ENCODE results near the gene ARAP3. TPM values are rescaled to one million over a fixed set of nuclear protein-coding genes. Genes with fewer than 3 reads are reported as not detected.

The ARAP3 gene
- total and polyA plus RNA-seq, 2 donors (not counting 3 experiments of a cell fraction or from before 2014, with no cell fraction given): 60.6 to 136 TPM

GRCh38 chr5:141701360-141702119 is 19.5 kb upstream of the ARAP3 start:
- BruUV-seq (replicated peaks): no TSS peak
- no peaks in the 10 kb centered on the region for H4K20me1 ChIP-seq (replicated peaks; ENCODE audit: control insufficient read depth, extremely low read depth, insufficient read depth, low read length)
- H3K79me2 ChIP-seq (ENCODE audit: control insufficient read depth, insufficient read depth, low read length): no peaks in the 10 kb centered on the region
- H3K9me3 ChIP-seq (replicated peaks; ENCODE audit: control insufficient read depth, insufficient read depth, low read length): no peaks in the 10 kb centered on the region
- no peak overlapping the region for H2AFZ ChIP-seq (ENCODE audit: low read depth, low read length)
- H3K4me3 ChIP-seq (replicated peaks in 1 of 3; ENCODE audit: insufficient read depth in 1 of 3, low read depth in 1 of 3, low read length in 3 of 3): no peak overlapping the region
- DNase-seq (ENCODE audit: low read depth, low spot score) (no peak), FAIRE-seq (no peak)
- H3K27ac ChIP-seq (ENCODE audit: insufficient read depth, low read depth, low read length): no peak overlapping the region
- H3K9ac ChIP-seq (replicated peaks; ENCODE audit: extremely low read depth, insufficient read depth, low read length): no peak overlapping the region
- peak; percentile 16 for TF ChIP-seq EZH2 (IDR thresholded peaks at IDR 0.05; ENCODE audit: borderline replicate concordance, low read depth, low read length, severe bottlenecking)
- no peak for TF ChIP-seq CTCF (IDR thresholded peaks at IDR 0.05; ENCODE audit: extremely low read depth in 1 of 2, insufficient read depth in 1 of 2, low read depth in 1 of 2, low read length in 2 of 2)
- H3K4me2 ChIP-seq (ENCODE audit: insufficient read depth, low read length): peak overlapping the region; percentile 88
- ChIA-PET CTCF (interaction anchor here (0.6 to 7.0 kb wide), 13 partner anchors 9 to 441 kb away, joined by 3 to 184 read pairs (median 4); partner anchors contain the start of genes PCDH1 and PCDH12), POLR2A (no interaction called here)
- intact Hi-C loops (cut with micrococcal nuclease): loop anchor here (1.0 to 2.0 kb wide), 6 partner anchors 9 to 259 kb away; no protein-coding TSS in a partner anchor
- no peaks in the 10 kb centered on the region for H3K9me1 ChIP-seq (replicated peaks; ENCODE audit: control insufficient read depth, extremely low read depth, insufficient read depth, low read length)
- H3K27me3 ChIP-seq (ENCODE audit: control insufficient read depth in 2 of 2, insufficient read depth in 2 of 2, low read length in 2 of 2): peaks cover 19 to 33% of the 10 kb centered on the region in 2 experiments
- H3K36me3 ChIP-seq (ENCODE audit: control insufficient read depth in 2 of 2, extremely low read depth in 1 of 2, insufficient read depth in 2 of 2, low read length in 2 of 2): no peaks in the 10 kb centered on the region
- H3K4me1 ChIP-seq (ENCODE audit: control insufficient read depth, extremely low read depth, insufficient read depth, low read length): peaks cover 5% of the 10 kb centered on the region
- dilution Hi-C loops (cut with MboI; ENCODE audit: extremely low pct_ligation_motif_present, low sequenced_read_pairs): no loop called here

GRCh38 chr5:141697586-141697985 is 15.6 kb upstream of the ARAP3 start:
- DNase-seq (ENCODE audit: low read depth, low spot score) (no peak), FAIRE-seq (no peak)
- H3K9me3 ChIP-seq (replicated peaks; ENCODE audit: control insufficient read depth, insufficient read depth, low read length): no peaks in the 10 kb centered on the region
- dilution Hi-C loops (cut with MboI; ENCODE audit: extremely low pct_ligation_motif_present, low sequenced_read_pairs): no loop called here
- no peaks in the 10 kb centered on the region for H3K36me3 ChIP-seq (ENCODE audit: control insufficient read depth in 2 of 2, extremely low read depth in 1 of 2, insufficient read depth in 2 of 2, low read length in 2 of 2)
- no peaks in the 10 kb centered on the region for H3K9me1 ChIP-seq (replicated peaks; ENCODE audit: control insufficient read depth, extremely low read depth, insufficient read depth, low read length)
- H3K4me3 ChIP-seq (replicated peaks in 1 of 3; ENCODE audit: insufficient read depth in 1 of 3, low read depth in 1 of 3, low read length in 3 of 3): no peak overlapping the region
- H3K4me2 ChIP-seq (ENCODE audit: insufficient read depth, low read length): no peak overlapping the region
- ChIA-PET CTCF (interaction anchor here (7.5 to 7.7 kb wide), 2 partner anchors 182 to 262 kb away, joined by 233 to 282 read pairs; partner anchors contain the start of genes PCDH1 and PCDH12), POLR2A (no interaction called here)
- no peak overlapping the region for H2AFZ ChIP-seq (ENCODE audit: low read depth, low read length)
- TF ChIP-seq POLR2AphosphoS5 (IDR thresholded peaks at IDR 0.05; ENCODE audit: insufficient read depth, low read depth, low read length): no peak
- TF ChIP-seq FOS (IDR thresholded peaks at IDR 0.05; ENCODE audit: borderline replicate concordance, insufficient read depth, low read length): no peak
- no peak for TF ChIP-seq EZH2 (IDR thresholded peaks at IDR 0.05; ENCODE audit: borderline replicate concordance, low read depth, low read length, severe bottlenecking)
- no peak for TF ChIP-seq MAX (IDR thresholded peaks at IDR 0.05; ENCODE audit: insufficient read depth, insufficient read length)
- no peak for TF ChIP-seq JUN (IDR thresholded peaks at IDR 0.05; ENCODE audit: borderline replicate concordance, insufficient read depth, insufficient read length, low read depth)
- TF ChIP-seq CTCF (IDR thresholded peaks at IDR 0.05; ENCODE audit: extremely low read depth in 1 of 2, insufficient read depth in 1 of 2, low read depth in 1 of 2, low read length in 2 of 2): no peak
- no peak for TF ChIP-seq POLR2A (IDR thresholded peaks at IDR 0.05; ENCODE audit: low read depth, low read length)
- no peak for TF ChIP-seq GATA2 (IDR thresholded peaks at IDR 0.05; ENCODE audit: insufficient read depth, insufficient read length, low read depth, low read length)
- no peak for TF ChIP-seq MYC (IDR thresholded peaks at IDR 0.05; ENCODE audit: low read depth, low read length)
- no peak overlapping the region for H3K9ac ChIP-seq (replicated peaks; ENCODE audit: extremely low read depth, insufficient read depth, low read length)
- H3K27ac ChIP-seq (ENCODE audit: insufficient read depth, low read depth, low read length): no peak overlapping the region
- intact Hi-C loops (cut with micrococcal nuclease): no loop called here
- no peaks in the 10 kb centered on the region for H4K20me1 ChIP-seq (replicated peaks; ENCODE audit: control insufficient read depth, extremely low read depth, insufficient read depth, low read length)
- peaks cover 8% of the 10 kb centered on the region for H3K4me1 ChIP-seq (ENCODE audit: control insufficient read depth, extremely low read depth, insufficient read depth, low read length)
- no peaks in the 10 kb centered on the region for H3K79me2 ChIP-seq (ENCODE audit: control insufficient read depth, insufficient read depth, low read length)
- BruUV-seq (replicated peaks): no TSS peak
- peaks cover 2 to 12% of the 10 kb centered on the region in 2 experiments for H3K27me3 ChIP-seq (ENCODE audit: control insufficient read depth in 2 of 2, insufficient read depth in 2 of 2, low read length in 2 of 2)

Measured in endothelial cell of umbilical vein (primary cell).